Stimulated activated CD4-positive, alpha-beta T cell treated with anti-CD3 and anti-CD28 coated beads, TNF-alpha, amount 100 ng/mL, for 24 hours (primary cell): ENCODE measurements around the gene RHOT1.

Source experiments
- DNase-seq, 3 experiments: peaks; one replicate each; pipeline ENCODE4 v3.0.0-alpha.2; 2020; ENCODE audit warnings: low read depth in 3 of 3

Gene RHOT1

DNA sequence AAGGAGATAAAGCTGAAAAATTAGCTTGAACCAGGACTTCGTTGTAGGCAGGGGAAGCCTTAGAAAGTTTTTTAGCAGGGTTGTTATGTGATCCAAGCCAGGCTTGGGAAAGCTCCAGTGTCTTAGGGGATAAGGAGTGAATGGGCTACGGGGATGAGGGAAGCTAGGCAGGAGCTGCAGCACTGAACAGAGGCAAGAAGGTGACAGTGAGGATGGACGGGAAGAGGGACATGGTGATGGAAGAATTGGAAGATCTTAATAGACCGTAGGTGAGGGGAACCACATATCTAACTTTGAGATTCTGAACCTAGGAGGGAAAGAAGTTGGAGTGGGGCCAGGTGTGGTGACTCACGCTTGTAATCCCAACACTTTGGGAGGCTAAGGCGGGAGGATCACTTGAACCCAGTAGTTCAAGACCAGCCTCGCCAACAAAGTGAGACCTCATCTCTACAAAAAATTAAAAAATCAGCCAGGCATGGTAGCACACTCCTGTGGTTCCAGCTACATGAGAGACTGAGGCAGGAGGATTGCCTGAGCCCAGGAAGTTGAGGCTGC lies 126.5 kb downstream of the RHOT1 start:
- DNase-seq, result no peak

GRCh38 chr17:32269377-32269776 lies 127.1 kb downstream of the RHOT1 start:
- no peak for DNase-seq

GRCh38 chr17:32271844-32272243 lies 129.5 kb downstream of the RHOT1 start:
- no peak for DNase-seq

GRCh38 chr17:32274101-32274500 lies 131.8 kb downstream of the RHOT1 start:
- no peak for DNase-seq

DNA sequence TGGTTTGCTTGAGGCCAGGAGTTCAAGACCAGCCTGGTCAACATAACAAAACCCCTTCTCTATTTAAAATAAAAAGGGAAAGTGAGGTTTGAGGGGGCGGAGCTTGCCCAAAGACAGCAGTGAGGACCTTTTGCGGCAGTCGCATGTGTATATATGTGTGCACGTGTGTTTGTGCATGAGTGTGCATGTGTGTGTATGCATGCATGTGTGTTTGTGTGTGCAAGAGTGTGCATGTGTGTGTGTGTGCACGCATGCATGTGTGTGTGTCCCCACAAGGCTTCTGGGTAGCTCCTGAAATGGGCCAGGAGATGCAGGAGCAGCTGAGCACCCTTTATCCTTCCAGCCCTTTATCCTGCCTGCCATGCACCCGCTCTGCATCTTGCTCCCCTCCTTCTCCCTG lies 132.3 kb downstream of the RHOT1 start:
- no peak for DNase-seq
